HCEC 1CT (cell line): ENCODE results near the gene RNF186.
"Not testable (repeated sequence)": the region's sequence is repeated elsewhere in the genome, so short reads cannot be mapped to it uniquely, and the experiment has no call there.

Experiments
- DNase-seq: peaks from one replicate; pipeline ENCODE4 v3.0.0-alpha.2; 2017

Gene RNF186, protein sequence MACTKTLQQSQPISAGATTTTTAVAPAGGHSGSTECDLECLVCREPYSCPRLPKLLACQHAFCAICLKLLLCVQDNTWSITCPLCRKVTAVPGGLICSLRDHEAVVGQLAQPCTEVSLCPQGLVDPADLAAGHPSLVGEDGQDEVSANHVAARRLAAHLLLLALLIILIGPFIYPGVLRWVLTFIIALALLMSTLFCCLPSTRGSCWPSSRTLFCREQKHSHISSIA

DNA sequence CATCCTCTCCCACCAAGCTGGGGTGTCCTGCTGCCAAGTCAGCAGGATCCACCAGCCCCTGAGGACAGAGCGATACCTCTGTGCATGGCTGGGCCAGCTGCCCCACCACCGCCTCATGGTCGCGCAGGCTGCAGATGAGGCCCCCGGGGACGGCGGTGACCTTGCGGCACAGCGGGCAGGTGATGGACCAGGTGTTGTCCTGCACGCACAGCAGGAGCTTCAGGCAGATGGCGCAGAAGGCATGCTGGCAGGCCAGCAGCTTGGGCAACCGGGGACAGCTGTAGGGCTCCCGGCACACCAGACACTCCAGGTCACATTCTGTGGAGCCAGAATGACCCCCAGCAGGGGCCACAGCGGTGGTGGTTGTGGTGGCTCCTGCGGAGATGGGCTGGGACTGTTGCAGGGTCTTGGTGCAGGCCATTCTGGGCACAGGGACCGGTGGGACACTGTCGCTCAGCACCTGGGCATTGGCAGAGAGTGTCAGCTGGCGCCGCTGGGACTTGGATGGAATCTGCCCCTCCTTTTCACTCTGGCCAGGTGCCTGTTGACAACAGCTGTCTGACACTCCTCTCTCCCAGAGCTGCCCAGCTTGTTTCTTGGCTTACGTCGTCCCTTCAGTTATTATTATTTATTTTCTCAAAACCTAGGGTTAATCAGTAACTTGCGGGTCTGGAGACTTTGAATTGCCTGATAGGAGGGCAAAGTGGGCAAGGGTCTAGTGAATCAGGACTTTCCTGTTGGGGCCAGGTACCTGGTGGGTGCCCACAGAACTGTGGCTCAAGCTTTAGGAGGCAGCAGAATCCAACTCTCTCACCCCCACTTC lies at the start of gene RNF186:
Gene RNF186 (minus strand): TSS at position 603 of the 823 bp plus-strand sequence. CDS start 182 bp downstream, at position 421.
- no peak for DNase-seq

- DNase-seq = no peak
Measured at GRCh38 chr1:19864570-19865160, 49.6 kb upstream of the RNF186 start.

GRCh38 chr1:19862944-19863343 lies 47.9 kb upstream of the RNF186 start:
- no peak for DNase-seq

- DNase-seq = no peak
Measured at GRCh38 chr1:19861842-19862530, 46.9 kb upstream of the RNF186 start.

DNA sequence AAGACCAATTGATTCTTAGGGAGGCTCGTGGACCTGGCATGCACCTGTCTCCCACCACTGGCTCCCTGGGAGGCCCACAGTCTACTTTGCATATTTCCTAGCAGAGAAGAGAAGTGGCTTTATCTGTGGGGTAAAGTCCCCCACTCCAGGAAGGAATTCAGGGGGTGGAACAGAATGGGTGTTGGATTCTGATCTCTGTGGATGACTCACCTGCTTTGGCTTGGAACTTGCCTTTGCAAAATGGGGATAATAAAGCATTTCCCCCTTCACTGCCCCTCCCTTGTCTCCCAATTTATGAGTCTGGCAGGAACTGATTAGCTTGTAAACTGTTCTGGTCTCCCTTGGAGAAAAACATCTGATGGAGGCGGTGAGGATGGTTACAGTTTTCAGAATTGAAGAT lies 46.0 kb upstream of the RNF186 start:
- DNase-seq = peak; percentile 18

DNA sequence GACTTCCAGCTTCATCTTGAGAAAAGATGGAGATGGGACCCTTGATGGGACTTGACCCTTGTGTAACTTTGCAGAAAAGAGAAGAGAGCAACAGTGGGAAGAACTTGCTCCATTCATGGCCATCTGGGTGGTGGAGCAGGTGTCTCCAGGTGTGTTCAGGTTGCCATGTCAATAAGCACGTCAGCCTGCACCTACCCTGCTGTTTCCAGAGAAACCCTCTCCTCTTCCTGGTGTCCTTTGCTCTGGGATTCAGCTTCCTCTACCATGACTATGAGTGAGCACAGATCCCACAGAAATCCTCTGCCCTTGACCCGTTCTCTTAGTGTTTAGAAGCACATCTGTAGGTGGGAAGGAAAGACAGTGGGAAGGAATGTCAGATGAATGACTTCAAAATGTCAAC lies 45.3 kb upstream of the RNF186 start:
- DNase-seq = no peak

GRCh38 chr1:19859876-19860275 lies 44.8 kb upstream of the RNF186 start:
- DNase-seq = no peak

DNA sequence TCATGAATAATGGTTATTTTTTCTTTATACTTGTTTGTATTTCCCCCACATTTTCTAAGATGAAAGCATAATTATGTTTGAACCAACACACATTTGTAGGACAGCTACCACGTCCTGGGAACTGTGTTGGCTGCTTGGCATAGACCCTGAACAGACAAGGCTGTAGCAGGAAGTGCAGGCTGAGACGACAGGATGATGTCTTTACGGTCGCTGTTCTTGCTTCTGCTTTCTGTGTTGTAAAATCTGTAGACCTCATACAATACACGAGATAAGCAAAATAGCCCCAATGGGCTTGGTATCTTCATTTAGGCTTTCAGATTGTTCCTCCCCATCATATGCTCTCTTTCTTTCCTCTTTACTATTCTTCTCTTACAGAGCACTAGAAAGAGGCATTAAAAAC lies 43.8 kb upstream of the RNF186 start:
- no peak for DNase-seq

GRCh38 chr1:19854866-19855265 lies 39.8 kb upstream of the RNF186 start:
- DNase-seq = no peak

DNA sequence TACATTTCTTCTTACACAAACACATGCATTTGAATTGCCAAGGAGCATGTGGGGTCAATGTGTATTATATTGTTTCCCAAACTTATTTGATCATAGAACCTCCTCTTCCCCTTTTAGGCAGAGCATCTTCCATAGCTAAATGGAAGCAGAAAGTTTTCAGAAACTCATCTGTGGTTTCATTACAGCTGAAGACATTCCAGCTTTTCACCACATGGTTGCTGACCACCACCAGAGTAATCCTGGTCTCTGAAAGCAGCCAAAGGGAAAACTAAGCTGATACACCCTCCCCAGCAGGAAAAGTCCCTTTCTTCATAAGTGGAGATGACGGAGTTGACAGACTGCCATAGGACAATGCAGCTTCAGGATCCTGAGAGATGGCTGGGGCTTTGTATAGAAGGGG lies 37.0 kb upstream of the RNF186 start:
- no peak for DNase-seq

DNA sequence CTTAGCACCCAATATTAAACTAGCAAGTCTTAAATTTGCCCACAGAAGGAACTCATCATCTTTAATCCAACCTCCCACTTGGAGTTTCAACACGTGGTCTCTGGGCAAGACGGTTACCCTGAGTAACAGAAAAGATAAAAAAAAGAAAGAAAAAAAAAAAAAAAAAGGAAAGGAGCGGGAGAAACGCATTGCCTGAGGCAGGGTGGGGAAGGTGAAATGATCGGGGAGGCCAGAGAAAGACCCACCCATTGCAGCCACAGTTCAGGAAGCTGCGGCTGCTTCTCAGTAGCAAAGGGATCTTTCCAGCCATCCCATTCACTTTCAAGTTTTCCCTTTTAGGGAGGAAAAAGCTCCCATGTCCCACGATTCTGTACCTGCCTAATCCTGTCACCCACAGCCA lies 35.1 kb upstream of the RNF186 start:
- no peak for DNase-seq

GRCh38 chr1:19849307-19849706 lies 34.2 kb upstream of the RNF186 start:
- not testable (repeated sequence) for DNase-seq

- DNase-seq = not testable (repeated sequence)
Measured at GRCh38 chr1:19847334-19847733, 32.3 kb upstream of the RNF186 start.

- no peak for DNase-seq
Measured at GRCh38 chr1:19846338-19846737, 31.3 kb upstream of the RNF186 start.

DNA sequence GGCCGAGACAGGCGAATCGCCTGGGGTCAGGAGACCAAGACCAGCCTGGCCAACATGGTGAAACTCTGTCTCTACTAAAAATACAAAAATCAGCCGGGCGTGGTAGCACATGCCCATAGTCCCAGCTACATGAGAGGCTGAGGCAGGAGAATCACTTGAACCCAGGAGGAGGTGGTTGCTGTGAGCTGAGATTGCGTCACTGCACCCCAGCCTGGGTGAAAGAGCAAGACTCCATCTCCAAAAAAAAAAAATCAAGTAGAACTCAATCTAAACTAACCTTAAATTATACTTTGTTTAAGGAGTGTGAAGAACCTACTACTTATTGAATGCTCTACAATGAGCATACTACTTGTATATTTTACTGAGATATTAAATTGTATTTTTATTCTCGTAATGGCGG lies 30.5 kb upstream of the RNF186 start:
- no peak for DNase-seq

DNA sequence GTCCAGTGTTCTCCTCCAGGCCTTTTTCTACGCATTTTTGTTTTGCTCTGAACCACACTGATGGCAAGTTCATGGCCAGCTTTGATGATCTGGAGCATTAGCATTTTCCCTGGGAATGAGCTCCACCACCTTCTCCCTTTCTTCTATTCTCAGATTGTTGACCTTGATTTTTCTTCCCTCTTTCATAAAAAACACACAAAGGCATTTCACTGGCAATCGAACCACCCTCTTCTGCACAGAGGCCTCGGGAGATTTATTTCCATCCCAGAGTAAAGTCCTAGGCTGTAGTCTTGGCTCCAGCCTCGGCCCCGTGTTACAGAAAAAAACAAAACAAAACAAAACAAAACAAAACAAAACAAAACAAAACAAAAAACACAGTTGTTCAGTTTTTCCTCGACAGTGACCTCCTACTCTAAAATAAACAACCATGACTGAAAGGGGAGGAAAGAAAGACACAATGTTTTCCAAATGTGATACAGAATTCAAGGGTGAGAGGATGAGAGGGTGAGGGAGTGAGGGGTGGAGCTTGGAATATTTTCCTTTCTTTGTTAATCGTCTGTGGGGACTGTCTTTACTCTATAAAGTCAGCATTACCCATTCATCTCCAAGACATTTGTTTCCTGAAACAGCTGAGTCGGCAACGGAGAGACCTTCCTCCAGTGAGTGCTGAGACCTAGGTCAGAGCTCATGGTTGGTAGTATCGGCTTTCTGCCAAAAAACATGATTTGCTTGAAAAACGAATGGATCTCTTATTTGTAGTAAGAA lies 29.8 kb upstream of the RNF186 start:
- no peak for DNase-seq

DNA sequence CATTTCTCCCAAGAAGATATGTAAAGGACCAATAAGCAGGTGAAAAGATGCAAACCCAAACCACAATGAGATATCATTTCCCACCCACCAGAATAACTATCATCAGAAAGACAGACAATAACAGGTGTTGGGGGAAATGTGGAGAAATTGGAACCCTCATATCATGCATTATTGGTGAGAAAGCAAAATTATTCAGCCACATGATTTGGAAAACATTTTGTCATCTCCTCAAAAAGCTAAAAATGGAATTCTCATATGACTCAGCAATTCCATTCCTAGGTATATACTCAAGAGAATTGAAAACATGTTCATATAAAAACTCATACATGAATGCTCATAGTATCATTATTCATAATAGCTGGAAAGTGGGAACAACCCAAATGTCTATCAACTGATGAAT lies 25.1 kb upstream of the RNF186 start:
- DNase-seq = peak; percentile 44

DNA sequence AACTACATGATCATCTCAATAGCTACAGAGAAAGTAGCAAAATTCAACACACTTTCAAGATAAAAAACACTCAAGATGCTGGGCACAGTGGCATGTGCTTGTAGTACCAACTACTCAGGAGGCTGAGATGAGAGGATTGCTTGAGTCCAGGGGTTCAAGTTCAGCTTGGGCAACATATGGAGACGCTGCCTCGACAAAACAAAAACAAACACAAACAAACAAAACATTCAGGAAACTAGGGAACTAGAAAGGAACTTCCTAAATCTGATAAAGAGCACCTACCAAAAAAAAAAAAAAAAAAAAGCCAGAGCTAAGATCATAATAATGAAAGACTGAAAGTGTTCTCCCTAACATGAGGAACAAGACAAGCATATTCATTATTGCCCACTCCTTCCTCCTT lies 22.8 kb upstream of the RNF186 start:
- no peak for DNase-seq

DNA sequence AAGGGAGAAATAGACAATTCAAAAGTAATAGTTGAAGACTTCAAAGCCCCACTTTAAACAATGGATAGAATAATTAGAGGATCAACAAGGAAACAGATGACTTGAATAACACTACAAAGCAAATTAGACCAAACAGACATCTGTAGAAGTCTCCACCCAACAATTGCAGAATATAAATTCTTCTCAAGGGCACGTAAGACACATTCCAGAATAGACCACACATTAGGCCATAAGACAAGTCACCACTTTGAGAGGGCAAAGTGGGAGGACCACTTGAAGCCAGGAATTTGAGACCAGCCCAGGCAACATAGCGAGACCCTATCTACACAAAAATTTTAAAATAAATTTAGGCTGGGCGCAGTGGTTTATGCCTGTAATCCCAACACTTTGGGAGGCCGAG lies 20.5 kb upstream of the RNF186 start:
- peak; percentile 15 for DNase-seq

- no peak for DNase-seq
Measured at GRCh38 chr1:19831441-19831840, 16.4 kb upstream of the RNF186 start.

DNA sequence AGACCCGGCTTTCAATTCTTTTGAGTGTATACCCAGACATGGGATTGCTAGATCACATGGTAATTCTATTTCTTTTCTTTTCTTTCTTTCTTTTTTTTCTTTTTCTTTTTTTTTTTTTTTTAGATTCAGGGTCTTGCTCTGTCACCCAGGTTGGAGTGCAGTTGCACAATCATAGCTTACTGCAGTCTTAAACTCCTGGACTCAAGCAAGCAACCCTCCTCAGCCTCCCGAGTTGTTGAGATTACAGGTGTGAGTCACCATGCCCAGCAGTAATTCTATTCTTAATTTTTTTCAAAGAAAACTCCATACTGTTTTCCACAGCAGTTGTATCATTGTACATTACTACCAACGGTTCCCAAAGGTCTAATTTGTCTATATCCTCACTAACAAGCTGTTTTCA lies 13.5 kb upstream of the RNF186 start:
- peak; percentile 13 for DNase-seq

DNA sequence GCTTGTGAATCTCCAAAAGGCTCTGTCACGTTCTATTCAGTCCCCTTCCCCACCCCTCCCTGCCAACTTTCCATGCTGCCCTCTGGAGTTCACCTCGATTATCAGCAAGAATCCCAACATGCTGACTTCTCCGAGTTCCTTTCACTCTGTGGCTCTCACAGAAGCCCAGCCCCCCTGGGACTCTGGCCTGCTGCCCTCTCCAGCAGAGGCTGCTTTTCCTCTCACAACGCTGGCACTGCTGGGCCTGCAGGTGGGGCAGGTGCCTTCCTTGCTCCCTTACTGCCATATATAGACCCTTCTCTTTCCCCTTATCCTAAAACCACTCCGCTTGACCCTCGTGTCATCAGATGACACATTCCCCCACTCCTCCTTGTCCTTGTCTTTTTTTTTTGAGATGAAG lies 10.2 kb upstream of the RNF186 start:
- DNase-seq = no peak

- peak; percentile 51 for DNase-seq
Measured at GRCh38 chr1:19824541-19824940, 9.5 kb upstream of the RNF186 start.
